MM.1S (cell line): ENCODE results near the gene RAB31.

Experiments used
- DNase-seq: peaks from one replicate; pipeline ENCODE4 v3.0.0-alpha.2; 2015
- H2AFZ ChIP-seq: fragments of 300-600 bp; sonication (generic); 2 replicates; pipeline ENCODE4 v1.6.0; 2016; ENCODE audit warnings: antibody characterized with exemption, low read length
- H3F3A ChIP-seq: fragments of 300-600 bp; sonication (generic); 2 replicates; pipeline ENCODE4 v1.6.1; 2016; ENCODE audit warnings: mild to moderate bottlenecking, antibody characterized with exemption, low read length, moderate library complexity, mixed read lengths; ENCODE audit not compliant: insufficient read depth
- H3K27ac ChIP-seq: fragments of 300-600 bp; sonication (generic); 2 replicates; pipeline ENCODE4 v1.5.1; 2016; ENCODE audit warnings: mild to moderate bottlenecking, low read length
- H3K27me3 ChIP-seq: fragments of 300-600 bp; sonication (generic); replicated peaks from 2 replicates; pipeline ENCODE4 v1.6.0; 2016; ENCODE audit warnings: low read length; ENCODE audit not compliant: insufficient read depth
- H3K36me3 ChIP-seq: fragments of 300-600 bp; sonication (generic); replicated peaks from 2 replicates; pipeline ENCODE4 v1.6.1; 2016; ENCODE audit warnings: mild to moderate bottlenecking, low read length, mixed read lengths; ENCODE audit not compliant: insufficient read depth
- H3K4me1 ChIP-seq: fragments of 300-600 bp; sonication (generic); 2 replicates; pipeline ENCODE4 v1.6.1; 2016; ENCODE audit warnings: low read length, mixed read lengths
- H3K4me2 ChIP-seq: fragments of 300-600 bp; sonication (generic); 2 replicates; pipeline ENCODE4 v1.6.0; 2016; ENCODE audit warnings: low read depth, low read length
- H3K4me3 ChIP-seq: fragments of 300-600 bp; sonication (generic); 2 replicates; pipeline ENCODE4 v1.5.1; 2016; ENCODE audit warnings: low read length, mixed read lengths
- H3K79me2 ChIP-seq: fragments of 300-600 bp; sonication (generic); 2 replicates; pipeline ENCODE4 v1.6.1; 2016; ENCODE audit warnings: mixed run types, low read length, mixed read lengths
- H3K9ac ChIP-seq: fragments of 300-600 bp; sonication (generic); 2 replicates; pipeline ENCODE4 v1.6.1; 2016; ENCODE audit warnings: low read length, mixed read lengths
- H3K9me2 ChIP-seq: fragments of 300-600 bp; sonication (generic); replicated peaks from 2 replicates; pipeline ENCODE4 v1.6.1; 2016; ENCODE audit warnings: mild to moderate bottlenecking, low read length, mixed read lengths; ENCODE audit not compliant: insufficient read depth
- H3K9me3 ChIP-seq: fragments of 300-600 bp; sonication (generic); replicated peaks from 2 replicates; pipeline ENCODE4 v1.6.1; 2016; ENCODE audit warnings: mild to moderate bottlenecking, low read length, mixed read lengths; ENCODE audit not compliant: insufficient read depth
- H4K20me1 ChIP-seq: fragments of 300-600 bp; sonication (generic); 2 replicates; pipeline ENCODE4 v1.6.1; 2016; ENCODE audit warnings: mild to moderate bottlenecking, low read length, moderate library complexity, mixed read lengths; ENCODE audit not compliant: insufficient read depth
- CTCF ChIP-seq: fragments of 300-600 bp; sonication (generic); IDR thresholded peaks from 2 replicates; pipeline ENCODE4 v1.5.1; 2016; ENCODE audit warnings: antibody characterized with exemption, low read length, mixed read lengths
- EZH2 ChIP-seq: fragments of 300-600 bp; sonication (generic); optimal IDR thresholded peaks from 2 replicates; pipeline ENCODE3; 2017; ENCODE audit warnings: low read depth, mild to moderate bottlenecking, antibody characterized with exemption, low read length, mixed read lengths
- EZH2phosphoT487 ChIP-seq: fragments of 300-600 bp; sonication (generic); IDR thresholded peaks from 2 replicates; pipeline ENCODE4 v1.6.1; 2018; ENCODE audit warnings: antibody characterized with exemption, low read length

RAB31 gene

GRCh38 chr18:9841752-9842151 lies 133.7 kb downstream of the RAB31 start:
- H3K36me3 ChIP-seq, result no peaks in the 10 kb centered on the region
- H3K4me3 ChIP-seq, result no peak overlapping the region
- no peak overlapping the region for H3K9ac ChIP-seq
- H3K9me2 ChIP-seq, result no peaks in the 10 kb centered on the region
- no peak overlapping the region for H3K4me2 ChIP-seq
- no peak overlapping the region for H2AFZ ChIP-seq
- TF ChIP-seq EZH2phosphoT487 (no peak), CTCF (no peak), EZH2 (no peak)
- H3K27me3 ChIP-seq, result no peaks in the 10 kb centered on the region
- no peaks in the 10 kb centered on the region for H3K9me3 ChIP-seq
- no peaks in the 10 kb centered on the region for H4K20me1 ChIP-seq
- no peaks in the 10 kb centered on the region for H3F3A ChIP-seq
- no peaks in the 10 kb centered on the region for H3K79me2 ChIP-seq
- H3K27ac ChIP-seq, result no peak overlapping the region
- no peaks in the 10 kb centered on the region for H3K4me1 ChIP-seq
- DNase-seq, result no peak

- Histone ChIP-seq H2AFZ (no peak overlapping the region), H4K20me1 (no peaks in the 10 kb centered on the region), H3F3A (no peaks in the 10 kb centered on the region), H3K27me3 (no peaks in the 10 kb centered on the region), H3K4me1 (no peaks in the 10 kb centered on the region), H3K4me3 (no peak overlapping the region), H3K36me3 (no peaks in the 10 kb centered on the region), H3K4me2 (no peak overlapping the region), H3K9me2 (no peaks in the 10 kb centered on the region), H3K27ac (no peak overlapping the region), H3K9me3 (no peaks in the 10 kb centered on the region), H3K79me2 (no peaks in the 10 kb centered on the region), H3K9ac (no peak overlapping the region)
- DNase-seq, result no peak
- TF ChIP-seq EZH2 (no peak), EZH2phosphoT487 (no peak), CTCF (no peak)
These were observed 134.3 kb downstream of the RAB31 start for GRCh38 chr18:9842448-9842847.

GRCh38 chr18:9845256-9845655 lies 137.2 kb downstream of the RAB31 start:
- Histone ChIP-seq H3K79me2 (no peaks in the 10 kb centered on the region), H3K4me1 (no peaks in the 10 kb centered on the region), H3K9me3 (no peaks in the 10 kb centered on the region), H3K9me2 (no peaks in the 10 kb centered on the region), H3K4me3 (no peak overlapping the region), H4K20me1 (no peaks in the 10 kb centered on the region), H3K27ac (no peak overlapping the region), H3K4me2 (no peak overlapping the region), H3K27me3 (no peaks in the 10 kb centered on the region), H2AFZ (no peak overlapping the region), H3K36me3 (no peaks in the 10 kb centered on the region), H3F3A (no peaks in the 10 kb centered on the region), H3K9ac (no peak overlapping the region)
- no peak for TF ChIP-seq EZH2
- TF ChIP-seq EZH2phosphoT487, result no peak
- TF ChIP-seq CTCF, result no peak
- DNase-seq, result no peak
